ENCODE data around the gene CFAP299.
"Not testable (repeated sequence)": the region's sequence is repeated elsewhere in the genome, so short reads cannot be mapped to it uniquely, and the experiment has no call there.

Gene CFAP299

DNA sequence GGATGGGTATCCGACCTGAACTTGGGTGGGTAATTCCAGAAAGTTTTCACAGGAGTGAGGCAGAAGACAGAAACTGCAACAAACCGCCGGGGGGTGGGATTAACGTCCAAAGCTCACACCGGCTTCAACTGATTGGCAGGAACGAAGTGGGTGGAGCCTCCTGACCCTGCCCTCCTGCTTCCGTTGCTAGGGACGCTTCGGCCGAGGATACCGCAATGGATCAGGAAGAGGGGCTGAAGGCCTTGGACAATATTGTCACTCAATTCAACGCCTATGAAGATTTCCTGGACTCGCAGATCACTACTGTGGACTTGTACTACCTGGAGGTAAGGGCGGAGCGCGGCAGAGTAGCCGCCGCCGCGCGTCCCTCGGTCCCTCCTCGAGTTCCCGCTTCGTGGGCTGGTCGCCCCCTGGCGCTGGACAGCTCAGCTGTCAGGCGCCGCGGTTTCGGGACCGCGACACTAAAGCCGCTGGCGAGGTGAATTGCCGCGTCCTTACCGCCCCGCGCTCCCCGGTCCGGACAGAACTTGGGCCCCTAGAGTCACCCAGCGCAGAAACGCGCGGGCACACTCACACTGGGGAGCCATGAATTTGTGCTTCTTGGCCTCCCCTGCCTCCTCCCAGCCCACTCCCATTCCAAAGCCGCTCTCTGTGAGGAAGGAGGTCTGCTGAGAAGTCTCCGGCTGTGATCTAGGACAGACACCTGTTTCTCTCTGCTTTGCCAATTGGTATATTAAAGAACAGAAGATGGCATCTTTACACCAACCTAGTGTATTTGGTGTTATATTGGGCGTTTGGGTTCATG, at the start of gene CFAP299:
TSS of gene CFAP299 (plus strand) at position 177 of the 805 bp plus-strand sequence.
- DNase-seq (ENCODE audit: low read depth in 2 of 3, low spot score in 1 of 3) = peak; percentile 46 to 63 (median 58)

DNA sequence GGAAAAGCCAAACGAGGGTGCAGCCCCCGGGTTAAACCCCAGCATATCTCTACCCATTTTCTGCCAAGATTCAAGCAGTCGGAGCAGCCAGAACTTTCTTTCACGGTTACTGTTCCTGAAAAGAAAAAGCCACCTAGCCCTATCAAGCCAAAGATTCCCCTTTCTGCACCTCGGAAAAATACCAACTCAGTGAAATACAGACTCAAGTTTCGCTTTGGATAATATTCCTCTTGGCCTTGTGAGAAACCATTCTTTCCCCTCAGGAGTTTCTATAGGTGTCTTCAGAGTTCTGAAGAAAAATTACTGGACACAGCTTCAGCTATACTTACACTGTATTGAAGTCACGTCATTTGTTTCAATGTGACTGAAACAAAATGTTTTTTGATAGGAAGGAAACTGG, 49.1 kb upstream of the CFAP299 start:
- no peak for DNase-seq (ENCODE audit: low read depth in 2 of 3, low spot score in 1 of 3)

DNA sequence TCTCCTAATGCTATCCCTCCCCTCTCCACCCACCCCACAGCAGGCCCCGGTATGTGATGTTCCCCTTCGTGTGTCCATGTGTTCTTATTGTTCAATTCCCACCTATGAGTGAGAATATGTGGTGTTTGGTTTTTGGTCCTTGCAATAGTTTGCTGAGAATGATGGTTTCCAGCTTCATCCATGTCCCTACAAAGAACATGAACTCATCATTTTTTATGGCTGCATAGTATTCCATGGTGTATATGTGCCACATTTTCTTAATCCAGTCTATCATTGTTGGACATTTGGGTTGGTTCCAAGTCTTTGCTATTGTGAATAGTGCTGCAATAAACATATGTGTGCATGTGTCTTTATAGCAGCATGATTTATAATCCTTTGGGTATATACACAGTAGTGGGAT, 44.9 kb upstream of the CFAP299 start:
- not testable (repeated sequence) for DNase-seq (ENCODE audit: low read depth in 2 of 3, low spot score in 1 of 3)

DNA sequence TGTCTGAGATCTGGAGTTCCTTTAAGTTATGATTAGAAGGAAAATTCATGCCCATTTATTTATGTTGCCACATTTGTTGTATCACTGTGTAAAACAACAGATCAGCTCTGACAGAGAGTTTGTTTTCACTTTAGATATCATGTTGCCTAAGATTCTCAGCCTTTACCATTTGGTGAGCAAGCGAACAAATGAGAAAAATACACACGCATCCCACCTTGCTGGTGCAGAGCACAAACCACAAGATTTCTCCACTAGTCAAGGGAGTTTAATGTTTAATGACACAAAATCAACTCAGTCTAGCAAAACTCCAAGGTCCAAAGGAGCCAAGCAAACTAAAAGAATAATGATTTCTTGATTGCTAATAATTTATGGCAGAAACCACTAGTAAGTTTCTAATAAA, 41.3 kb upstream of the CFAP299 start:
- no peak for DNase-seq (ENCODE audit: low read depth in 2 of 3, low spot score in 1 of 3)

DNA sequence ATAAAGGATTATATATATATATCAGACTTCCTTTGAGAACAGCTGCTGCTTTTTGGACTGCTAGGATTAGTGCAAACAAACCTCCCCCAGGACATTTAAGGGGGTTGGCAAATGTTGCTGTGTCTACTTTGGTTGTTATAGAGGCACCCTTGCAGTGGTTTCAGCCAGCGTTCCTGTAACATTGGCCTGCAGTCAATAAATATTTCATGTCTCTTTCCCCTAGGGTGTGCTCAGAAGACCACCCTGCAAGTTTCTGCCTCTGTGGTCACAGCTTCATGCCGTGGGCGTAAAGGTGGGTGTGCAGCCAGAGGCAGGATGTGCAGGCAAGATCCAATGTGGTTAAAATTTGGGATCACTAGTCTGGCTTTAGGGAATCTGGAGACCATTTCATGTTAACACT, 40.2 kb upstream of the CFAP299 start:
- no peak for DNase-seq (ENCODE audit: low read depth in 2 of 3, low spot score in 1 of 3)

DNA sequence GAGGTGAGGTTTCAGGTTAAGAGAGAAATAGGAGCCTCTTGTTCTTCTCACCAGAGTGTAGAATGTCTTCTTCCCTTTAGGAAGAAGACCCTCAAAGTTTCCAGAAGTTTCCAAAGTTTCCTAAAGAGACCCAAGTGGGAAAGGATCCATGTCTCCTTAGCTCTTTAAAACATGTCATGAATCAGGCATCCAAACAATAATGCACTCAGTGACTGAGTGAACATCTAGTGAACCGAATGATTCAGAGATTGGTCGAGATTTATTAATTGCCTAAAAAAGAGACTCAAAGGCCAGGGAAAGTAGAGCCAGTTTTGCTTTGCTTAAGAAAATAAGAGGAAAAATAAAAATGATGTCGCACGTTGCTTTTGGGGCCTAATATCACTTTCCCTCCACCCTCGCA, 39.7 kb upstream of the CFAP299 start:
- no peak for DNase-seq (ENCODE audit: low read depth in 2 of 3, low spot score in 1 of 3)

DNA sequence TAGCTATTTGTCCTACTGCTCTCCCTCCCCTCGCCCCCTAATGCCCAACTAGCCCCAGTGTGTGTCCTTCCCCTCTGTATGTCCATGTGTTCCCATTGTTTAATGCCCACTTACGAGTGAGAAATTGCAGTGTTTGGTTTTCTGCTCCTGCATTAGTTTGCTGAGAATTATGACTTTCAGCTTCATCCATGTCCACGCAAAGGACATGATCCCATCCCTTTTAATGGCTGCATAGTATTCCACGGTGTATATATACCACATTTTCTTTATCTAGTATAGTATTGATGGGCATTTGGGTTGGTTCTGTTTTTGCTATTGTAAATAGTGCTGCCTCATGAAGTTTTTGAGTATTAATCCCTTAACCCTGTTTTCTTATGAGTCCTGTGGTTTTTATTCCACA, 33.6 kb upstream of the CFAP299 start:
- DNase-seq (ENCODE audit: low read depth in 2 of 3, low spot score in 1 of 3) = no peak

DNA sequence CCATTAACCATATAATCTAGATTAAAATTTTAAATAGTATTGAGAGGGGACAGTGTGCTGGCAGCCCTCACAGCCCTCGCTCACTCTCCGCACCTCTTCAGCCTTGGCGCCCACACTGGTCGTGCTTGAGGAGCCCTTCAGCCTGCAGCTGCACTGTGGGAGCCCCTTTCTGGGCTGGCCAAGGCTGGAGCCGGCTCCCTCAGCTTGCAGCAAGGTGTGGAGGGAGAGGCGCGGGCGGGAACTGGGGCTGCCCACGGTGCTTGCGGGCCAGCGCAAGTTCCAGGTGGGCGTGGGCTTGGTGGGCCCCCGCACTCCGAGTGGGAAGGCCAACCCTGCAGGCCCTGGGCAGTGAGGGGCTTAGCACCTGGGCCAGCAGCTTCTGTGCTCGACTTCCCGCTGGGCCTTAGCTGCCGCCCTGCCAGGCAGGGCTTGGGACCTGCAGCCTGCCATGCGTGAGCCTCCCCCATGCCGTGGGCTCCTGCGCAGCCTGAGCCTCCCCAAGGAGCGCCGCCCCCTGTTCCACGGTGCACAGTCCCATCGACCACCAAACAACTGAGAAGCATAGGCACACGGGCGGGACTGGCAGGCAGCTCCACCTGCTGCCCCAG, 32.8 kb upstream of the CFAP299 start:
- no peak for DNase-seq (ENCODE audit: low read depth in 2 of 3, low spot score in 1 of 3)

DNA sequence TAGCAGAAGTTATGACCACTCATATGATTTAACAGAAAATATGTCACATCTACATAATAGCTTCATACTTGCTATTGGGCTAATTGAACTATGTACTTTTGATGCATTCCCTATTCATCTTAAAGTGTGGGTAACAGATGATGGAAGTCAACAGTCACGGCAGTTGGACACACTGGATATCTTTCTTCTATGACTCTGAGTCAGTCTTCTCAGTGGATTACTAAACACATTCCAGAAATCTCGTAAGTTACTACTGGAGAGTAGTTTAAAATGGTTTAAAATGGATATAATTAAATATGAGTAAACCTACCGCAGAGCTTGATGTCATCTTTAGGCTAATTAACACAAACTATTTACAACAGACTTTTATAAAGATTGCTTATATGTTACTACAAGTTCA, 30.1 kb upstream of the CFAP299 start:
- no peak for DNase-seq (ENCODE audit: low read depth in 2 of 3, low spot score in 1 of 3)

DNA sequence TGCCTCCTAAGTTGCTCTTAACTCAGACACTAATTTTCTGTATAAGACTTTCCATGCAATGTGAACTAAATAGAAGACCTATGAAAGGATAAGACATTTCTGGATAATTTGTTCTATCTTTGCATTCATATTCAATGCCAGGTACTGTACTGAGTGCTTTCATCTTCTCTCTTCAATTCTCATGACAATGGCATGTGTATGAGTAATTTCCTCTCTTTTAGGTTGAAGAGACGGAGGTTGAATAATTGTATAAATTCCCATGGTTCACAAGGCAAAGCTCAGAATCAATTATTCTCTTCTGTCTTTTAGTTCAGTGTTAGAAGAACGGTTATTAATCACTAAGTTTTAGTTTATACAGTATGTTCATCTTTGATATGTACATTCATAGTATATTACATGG, 29.3 kb upstream of the CFAP299 start:
- no peak for DNase-seq (ENCODE audit: low read depth in 2 of 3, low spot score in 1 of 3)

DNA sequence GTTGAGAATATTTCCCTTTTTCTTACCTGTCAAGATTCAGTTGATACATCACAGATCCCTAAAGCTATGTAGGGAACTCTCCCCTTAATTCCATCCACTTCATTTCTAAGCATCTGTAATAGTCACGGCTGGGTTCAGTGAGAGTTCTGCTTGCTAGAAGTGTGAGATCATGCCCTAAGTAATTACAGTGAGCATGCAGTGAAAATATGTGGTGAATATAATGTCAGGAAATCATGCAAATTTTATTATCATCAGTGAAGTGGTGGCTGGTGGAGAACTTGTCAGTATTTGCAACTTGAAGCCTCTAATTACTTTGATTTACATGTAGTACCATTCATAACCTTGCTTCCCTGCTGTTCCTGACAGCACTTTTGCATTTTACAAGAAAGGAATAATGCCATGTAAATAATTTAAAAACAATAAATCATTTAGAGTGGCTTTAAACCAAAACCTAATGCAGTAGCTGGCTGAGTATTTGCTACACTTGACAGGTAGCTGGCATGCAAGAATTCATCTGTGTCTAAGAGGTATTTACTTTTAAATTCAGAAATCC, 28.3 kb upstream of the CFAP299 start:
- DNase-seq (ENCODE audit: low read depth in 2 of 3, low spot score in 1 of 3) = no peak

DNA sequence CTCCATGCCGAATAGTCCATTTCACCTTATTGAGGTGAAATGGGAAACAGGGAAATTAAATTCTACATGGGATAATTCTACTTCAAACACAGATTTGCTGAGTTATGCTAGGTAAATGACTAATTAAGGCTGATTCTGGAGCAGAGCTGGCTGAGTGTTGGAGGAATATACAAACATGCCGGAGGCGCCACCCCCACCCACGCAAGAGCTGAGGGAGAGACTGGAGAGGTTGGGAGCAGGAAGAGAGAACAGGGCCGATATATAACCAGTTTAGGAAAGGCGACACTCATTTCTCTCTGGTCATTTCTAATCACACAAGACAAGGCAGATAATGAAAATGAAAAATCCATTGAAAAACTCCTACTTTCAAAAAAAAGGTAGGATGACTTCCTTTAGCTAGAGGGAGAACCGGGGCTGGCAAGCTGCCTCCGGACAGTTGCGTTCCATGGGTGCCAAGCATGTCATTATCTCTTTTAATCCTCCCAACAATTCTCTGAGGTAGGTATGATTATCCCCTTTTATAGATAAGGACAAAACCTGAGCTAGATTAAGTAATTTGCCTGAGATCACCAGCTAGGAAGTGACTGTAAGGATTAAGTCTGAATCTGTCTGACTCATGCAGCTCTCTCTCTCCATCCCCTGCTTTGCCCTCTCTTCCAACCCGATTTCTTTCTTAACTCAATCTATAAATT, 27.6 kb upstream of the CFAP299 start:
- no peak for DNase-seq (ENCODE audit: low read depth in 2 of 3, low spot score in 1 of 3)

DNA sequence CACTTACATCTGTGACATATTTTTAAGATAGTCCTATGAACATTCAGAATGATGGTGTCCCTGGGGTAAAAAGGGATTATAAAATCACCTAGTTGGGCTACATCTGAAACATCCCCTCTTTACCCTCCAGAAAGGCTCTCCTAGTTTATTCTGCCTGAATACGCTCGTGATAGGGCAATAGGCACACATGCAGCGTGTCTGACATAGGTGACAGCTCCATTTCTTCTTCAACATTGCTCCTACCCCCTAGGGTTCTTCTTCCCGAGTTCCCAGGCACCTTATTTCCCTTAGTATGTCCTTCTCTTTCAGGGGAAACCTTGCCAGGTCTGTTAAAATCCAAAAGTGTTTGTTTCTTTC, 27.1 kb upstream of the CFAP299 start:
- DNase-seq (ENCODE audit: low read depth in 2 of 3, low spot score in 1 of 3) = no peak

DNA sequence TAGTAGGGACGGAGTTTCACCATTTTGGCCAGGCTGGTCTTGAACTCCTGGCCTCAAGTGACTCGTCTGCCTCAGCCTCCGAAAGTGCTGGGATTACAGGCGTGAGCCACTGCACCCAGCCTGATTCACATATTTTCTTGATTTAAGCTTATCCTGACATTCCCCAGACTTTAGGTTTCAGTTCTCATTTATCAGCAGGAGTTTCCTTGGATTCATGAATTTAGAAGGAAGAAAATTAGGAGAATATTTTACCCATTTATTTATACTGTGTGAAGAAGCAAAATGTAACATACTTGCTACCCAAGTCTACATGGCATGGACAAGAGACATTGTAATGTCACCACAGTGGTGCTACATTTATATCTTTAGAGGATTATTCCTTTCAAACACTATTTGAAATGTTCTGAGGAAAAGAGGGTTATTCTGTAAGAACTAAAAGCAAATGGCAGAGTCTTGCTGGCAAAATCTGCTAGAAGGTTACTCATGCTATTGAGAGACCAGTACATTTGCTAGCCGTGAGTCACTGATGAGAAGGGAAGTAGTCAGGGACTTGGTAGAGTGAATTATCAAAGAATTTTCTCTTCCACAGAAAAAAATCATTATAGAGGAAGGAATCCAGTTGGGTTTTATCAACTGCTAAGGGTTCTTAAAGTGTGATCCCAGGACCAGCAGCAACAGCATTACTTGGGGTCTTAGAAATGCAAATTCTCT, 26.1 kb upstream of the CFAP299 start:
- no peak for DNase-seq (ENCODE audit: low read depth in 2 of 3, low spot score in 1 of 3)

DNA sequence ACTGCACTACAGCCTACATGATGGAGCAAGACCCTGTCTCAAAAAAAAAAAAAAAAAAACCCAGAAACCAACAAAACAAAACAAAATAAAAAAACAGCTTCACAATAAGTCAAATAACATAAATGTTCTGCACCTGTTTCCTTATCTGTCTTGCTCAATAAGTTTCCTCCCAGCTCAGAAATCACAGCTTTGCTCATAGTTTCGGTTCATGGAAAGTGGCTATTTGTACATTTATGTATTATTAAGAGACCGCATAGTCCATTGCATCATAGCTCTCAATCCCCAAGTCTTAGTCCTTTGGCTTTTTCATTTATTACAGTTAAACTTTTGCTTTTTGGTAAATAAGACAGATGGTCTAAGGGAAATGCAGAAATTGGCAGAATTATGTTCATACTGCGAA, 24.4 kb upstream of the CFAP299 start:
- no peak for DNase-seq (ENCODE audit: low read depth in 2 of 3, low spot score in 1 of 3)

DNA sequence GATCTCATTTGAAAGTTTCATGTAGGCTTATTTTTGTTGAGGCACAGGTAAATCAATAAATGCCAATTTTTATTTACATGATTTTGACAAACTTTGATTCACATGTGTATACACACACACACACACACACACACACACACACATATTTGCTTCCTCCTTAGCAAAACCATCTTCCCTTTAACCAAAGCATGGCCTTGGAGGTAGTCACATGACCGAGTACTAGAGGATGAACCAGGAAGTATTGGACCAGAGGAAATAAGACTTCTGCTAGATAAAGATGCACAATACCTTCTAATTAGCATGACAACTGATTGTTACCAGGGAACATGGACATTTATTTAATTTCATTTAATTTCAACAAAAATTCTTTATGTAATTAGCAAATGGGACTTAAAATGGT, 23.4 kb upstream of the CFAP299 start:
- no peak for DNase-seq (ENCODE audit: low read depth in 2 of 3, low spot score in 1 of 3)

DNA sequence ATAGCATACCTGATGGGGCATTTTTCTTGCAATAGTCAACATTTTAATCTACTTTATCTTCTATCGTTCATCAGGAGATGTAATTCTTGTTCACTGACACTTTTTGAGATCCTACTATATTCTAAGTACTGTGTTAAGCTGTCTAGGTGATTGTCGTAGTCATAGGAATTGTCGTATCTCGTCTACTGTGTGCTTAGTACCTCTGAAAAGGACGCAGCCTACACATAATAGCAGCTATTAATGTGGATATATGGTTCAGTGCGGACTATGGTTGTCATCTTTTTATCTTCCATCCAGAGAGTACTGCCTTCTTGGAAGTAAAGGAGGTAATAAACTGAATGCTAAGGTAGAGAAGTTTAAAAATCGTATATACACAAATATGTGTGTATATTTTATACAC, 21.9 kb upstream of the CFAP299 start:
- no peak for DNase-seq (ENCODE audit: low read depth in 2 of 3, low spot score in 1 of 3)

DNA sequence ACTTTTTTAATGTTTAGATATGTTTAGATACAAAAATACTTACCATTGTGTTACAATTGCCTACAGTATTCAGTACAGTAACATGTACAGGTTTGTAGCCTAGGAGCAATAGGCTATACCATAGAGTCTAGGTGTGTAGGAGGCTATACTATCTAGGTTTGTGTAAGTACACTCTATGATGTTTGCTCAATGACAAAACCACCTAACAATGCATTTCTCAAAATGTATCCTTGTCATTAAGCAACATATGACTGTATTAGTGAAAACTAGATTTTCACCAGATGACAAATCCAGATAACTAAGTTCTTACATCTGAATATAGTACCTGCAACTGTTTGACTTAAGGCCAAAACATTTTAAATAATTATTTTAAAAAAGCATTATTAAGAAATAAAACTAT, 19.7 kb upstream of the CFAP299 start:
- DNase-seq (ENCODE audit: low read depth in 2 of 3, low spot score in 1 of 3) = not testable (repeated sequence)

DNA sequence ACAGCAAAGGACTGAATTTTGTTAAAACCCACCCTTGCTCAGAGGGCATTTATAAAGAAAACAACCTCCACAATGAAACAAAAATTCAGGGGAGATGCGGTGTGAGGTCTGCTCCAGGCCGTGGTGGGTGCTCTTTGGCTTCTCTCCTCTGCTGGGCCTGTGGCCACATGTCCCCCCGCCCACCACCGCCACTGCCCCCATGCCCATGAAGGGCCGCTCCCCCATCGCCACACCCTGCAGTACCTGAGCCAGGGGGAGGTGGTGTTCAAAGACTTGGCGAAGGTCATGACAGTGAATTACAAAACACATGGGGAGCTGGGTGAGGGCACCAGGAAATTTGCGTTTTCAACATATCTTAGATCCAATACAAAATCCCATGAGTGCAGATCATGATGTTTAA, 14.2 kb upstream of the CFAP299 start:
- DNase-seq (ENCODE audit: low read depth in 2 of 3, low spot score in 1 of 3) = no peak

DNA sequence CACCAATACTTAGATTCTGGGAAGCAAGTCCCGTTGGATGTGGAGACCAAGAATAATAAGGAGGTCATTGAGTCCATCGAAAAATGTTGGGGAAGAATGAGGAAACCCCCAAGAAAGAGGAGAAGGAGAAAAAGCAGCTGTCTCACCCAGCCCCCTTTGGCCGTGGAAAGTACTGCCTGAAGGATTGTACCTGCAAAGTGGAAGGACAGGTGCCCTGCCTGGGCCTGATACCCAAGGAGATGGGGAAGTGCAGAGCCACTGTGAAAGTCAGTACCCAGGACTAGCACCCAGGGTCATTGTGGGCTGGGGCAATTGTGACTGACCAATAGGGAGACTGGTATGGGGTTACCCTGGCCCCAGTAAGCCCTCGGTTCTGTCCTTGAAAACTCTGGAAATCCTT, 13.8 kb upstream of the CFAP299 start:
- DNase-seq (ENCODE audit: low read depth in 2 of 3, low spot score in 1 of 3) = no peak

DNA sequence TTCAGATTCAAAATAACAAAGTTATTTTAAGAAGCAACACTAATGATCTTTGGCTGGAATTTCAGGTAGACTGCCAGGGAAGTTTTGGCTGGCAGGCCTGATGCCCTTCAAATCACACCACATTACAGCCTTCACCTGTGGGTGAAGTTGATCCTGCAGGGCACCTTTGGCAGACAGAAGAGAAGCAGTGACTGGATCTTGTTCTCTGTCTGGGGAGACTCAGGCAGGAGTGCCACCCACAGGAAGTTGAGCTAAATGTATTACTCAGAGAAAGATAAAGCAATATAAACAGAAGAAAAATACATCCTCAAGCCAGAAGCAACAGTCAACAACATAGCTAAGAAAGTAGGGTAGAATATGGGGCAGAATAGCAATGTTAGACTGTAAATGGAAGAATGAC, 12.8 kb upstream of the CFAP299 start:
- no peak for DNase-seq (ENCODE audit: low read depth in 2 of 3, low spot score in 1 of 3)

DNA sequence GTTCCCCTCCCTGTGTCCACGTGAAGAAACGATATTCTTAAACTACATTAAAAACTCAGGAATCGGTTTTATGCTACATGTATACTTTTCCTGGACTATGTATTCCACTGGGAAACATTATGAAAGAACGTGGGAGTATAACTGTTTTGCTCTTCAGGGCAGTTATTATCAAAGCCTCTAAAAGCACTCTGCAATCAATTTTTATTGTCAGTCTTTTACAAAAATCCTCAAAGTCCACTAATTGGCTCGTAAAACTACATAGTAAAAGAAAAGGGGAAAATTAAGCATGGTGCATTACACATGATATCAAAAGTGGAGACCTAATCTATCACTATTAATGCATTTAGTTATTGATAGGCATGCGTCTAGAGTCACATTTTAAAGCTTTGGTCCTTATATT, 11.4 kb upstream of the CFAP299 start:
- no peak for DNase-seq (ENCODE audit: low read depth in 2 of 3, low spot score in 1 of 3)

Data from stimulated activated CD4-positive, alpha-beta T cell treated with anti-CD3 and anti-CD28 coated beads, Interleukin-12 subunit alpha, Interleukin-12 subunit beta, amount 100 ng/mL, for 48 hours (primary cell).